CD4-positive, alpha-beta memory T cell (primary cell): ENCODE data around the gene A1BG. TPM values are rescaled to one million over a fixed set of nuclear protein-coding genes. Genes with fewer than 3 reads are reported as not detected.

Experiments
- CTCF ChIA-PET: fragments of 350-600 bp; sonication (Branson Sonifier 250); formaldehyde crosslinking; loops from one replicate; lab custom pipeline; 2021; ENCODE audit warnings: inconsistent platforms; ENCODE audit not compliant: partially characterized antibody; lab: Charles Lee
- POLR2A ChIA-PET: fragments of 350-600 bp; sonication (Branson Sonifier 250); formaldehyde crosslinking; loops from one replicate; lab custom pipeline; 2021; ENCODE audit not compliant: partially characterized antibody; lab: Charles Lee
- DNase-seq, 5 donors: peaks; one replicate each; pipeline versions ENCODE4 v3.0.0 to v3.0.0-alpha.2; 2020 to 2022; ENCODE audit warnings: mixed read lengths in 1 of 5
- H3K27ac ChIP-seq: one replicate; pipeline ENCODE4 v1.7.0; 2013; ENCODE audit warnings: low read depth, low read length
- H3K27me3 ChIP-seq: 2 replicates; pipeline ENCODE4 v1.7.0; 2013; ENCODE audit warnings: mild to moderate bottlenecking, low read length, moderate library complexity; ENCODE audit not compliant: insufficient read depth
- H3K36me3 ChIP-seq: 2 replicates; pipeline ENCODE4 v1.7.0; 2013; ENCODE audit warnings: mild to moderate bottlenecking, low read length, moderate library complexity; ENCODE audit not compliant: insufficient read depth
- H3K4me1 ChIP-seq: 2 replicates; pipeline ENCODE4 v1.7.0; 2013; ENCODE audit warnings: mild to moderate bottlenecking, low read length, moderate library complexity; ENCODE audit not compliant: insufficient read depth
- H3K4me3 ChIP-seq, 2 donors: one replicate each; pipeline ENCODE4 v1.7.0; 2013; ENCODE audit warnings: low read length in 2 of 2, mild to moderate bottlenecking in 1 of 2
- H3K9me3 ChIP-seq, 2 donors: one replicate each; pipeline ENCODE4 v1.7.0; 2013; ENCODE audit warnings: low read length in 2 of 2, control low read depth in 1 of 2; ENCODE audit not compliant: control insufficient read depth in 1 of 2
- H3K27ac Mint-ChIP-seq, 7 donors: one replicate each; pipeline ENCODE4 v1.8.0; 2020 to 2021; ENCODE audit warnings: mixed read lengths in 7 of 7, mild to moderate bottlenecking in 6 of 7, inconsistent platforms in 3 of 7, moderate library complexity in 3 of 7
- H3K27me3 Mint-ChIP-seq, 2 donors: one replicate each; pipeline ENCODE4 v1.8.0; 2020 to 2021; ENCODE audit warnings: mixed read lengths in 2 of 2
- H3K36me3 Mint-ChIP-seq, 2 donors: one replicate each; pipeline ENCODE4 v1.8.0; 2020 to 2021; ENCODE audit warnings: mixed read lengths in 2 of 2, inconsistent platforms in 1 of 2, mild to moderate bottlenecking in 1 of 2
- H3K4me1 Mint-ChIP-seq, 4 donors: one replicate each; pipeline ENCODE4 v1.8.0; 2020 to 2021; ENCODE audit warnings: mixed read lengths in 4 of 4, mild to moderate bottlenecking in 1 of 4
- H3K4me3 Mint-ChIP-seq, 8 donors: one replicate each; pipeline ENCODE4 v1.8.0; 2020 to 2021; ENCODE audit warnings: mixed read lengths in 8 of 8, mild to moderate bottlenecking in 7 of 8, moderate library complexity in 6 of 8, inconsistent platforms in 3 of 8
- H3K9me3 Mint-ChIP-seq, 8 donors: one replicate each; pipeline ENCODE4 v1.8.0; 2020 to 2021; ENCODE audit warnings: mixed read lengths in 8 of 8, mild to moderate bottlenecking in 5 of 8, inconsistent platforms in 3 of 8, moderate library complexity in 1 of 8
- intact Hi-C: fragments of 100-400 bp; cut with micrococcal nuclease; formaldehyde crosslinking; loops from one replicate; pipeline ENCODE4 v1.15.1; 2023
- polyA plus RNA-seq, 2 donors: library from polyadenylated mRNA; unstranded; fragments of 300-500 nt; fragmentation: Illumina TruSeq; gene quantifications; one replicate each; pipeline ENCODE4 v1.2.3, GENCODE V29; 2021
- total RNA-seq, 2 experiments: library from RNA; stranded (reverse); gene quantifications; one replicate each; pipeline ENCODE4 v1.2.3, GENCODE V29; 2021

Gene A1BG
- total and polyA plus RNA-seq, 4 experiments from 2014 or later: 15.8 to 47.9 (median 31.8) TPM

- DNase-seq: peak in 1 of 5 donors; percentile 17
- H3K4me3 Mint-ChIP-seq: peak overlapping the region; percentile 93 to 99 (median 96)
- Histone ChIP-seq H3K9me3 (no peaks in the 10 kb centered on the region), H3K27ac (peak overlapping the region; percentile 89), H3K4me3 (peak overlapping the region; percentile 56 to 65), H3K36me3 (peaks cover 16% of the 10 kb centered on the region), H3K4me1 (peaks cover 42% of the 10 kb centered on the region), H3K27me3 (no peaks in the 10 kb centered on the region)
- peaks cover 27 to 64% (median 41%) of the 10 kb centered on the region in 4 donors for H3K4me1 Mint-ChIP-seq
- H3K9me3 Mint-ChIP-seq: peaks cover 0 to 2% (median 0%) of the 10 kb centered on the region in 8 donors
- no peaks in the 10 kb centered on the region for H3K27me3 Mint-ChIP-seq
- peaks cover 17 to 35% of the 10 kb centered on the region in 2 donors for H3K36me3 Mint-ChIP-seq
- ChIA-PET CTCF (no interaction called here), POLR2A (interaction anchor here (0.6 to 3.2 kb wide), 14 partner anchors 12 to 536 kb away, joined by 3 to 30 read pairs (median 4); partner anchors contain the start of genes ERVK3-1, ZBTB45, ZNF274 and ZNF446)
- H3K27ac Mint-ChIP-seq: peak overlapping the region; percentile 96 to 99 (median 98)
- intact Hi-C loops: loop anchor here (10.0 kb wide), 1 partner anchor 161 kb away; the partner anchor contains the start of gene ZNF544
Observed at GRCh38 chr19:58385891-58386575, 32.7 kb upstream of the A1BG start.

- H3K9me3 ChIP-seq: no peaks in the 10 kb centered on the region
- Mint-ChIP-seq H3K36me3 (peaks cover 17 to 30% of the 10 kb centered on the region in 2 donors), H3K9me3 (peaks cover 0 to 2% (median 0%) of the 10 kb centered on the region in 8 donors), H3K4me3 (peak overlapping the region; percentile 93 to 99 (median 96)), H3K27ac (peak overlapping the region; percentile 96 to 98 (median 98)), H3K4me1 (peaks cover 24 to 59% (median 40%) of the 10 kb centered on the region in 4 donors), H3K27me3 (no peaks in the 10 kb centered on the region)
- DNase-seq: no peak
- intact Hi-C loops: loop anchor here (10.0 kb wide), 1 partner anchor 161 kb away; the partner anchor contains the start of gene ZNF544
- H3K36me3 ChIP-seq: peaks cover 11% of the 10 kb centered on the region
- H3K4me3 ChIP-seq: peak overlapping the region in 1 of 2 donors; percentile 56
- H3K27me3 ChIP-seq: no peaks in the 10 kb centered on the region
- peak overlapping the region; percentile 89 for H3K27ac ChIP-seq
- ChIA-PET POLR2A (interaction anchor here (1.0 to 3.2 kb wide), 8 partner anchors 12 to 107 kb away, joined by 3 to 30 read pairs (median 4); partner anchors contain the start of genes ERVK3-1, ZNF446, ZNF497 and ZNF584), CTCF (no interaction called here)
- peaks cover 39% of the 10 kb centered on the region for H3K4me1 ChIP-seq
Observed at GRCh38 chr19:58385313-58385890, 32.1 kb upstream of the A1BG start.

- Histone ChIP-seq H3K36me3 (peaks cover under 1% of the 10 kb centered on the region), H3K9me3 (no peaks in the 10 kb centered on the region), H3K27me3 (no peaks in the 10 kb centered on the region), H3K4me1 (peaks cover 39% of the 10 kb centered on the region), H3K4me3 (no peak overlapping the region), H3K27ac (no peak overlapping the region)
- intact Hi-C loops: loop anchor here (10.0 kb wide), 1 partner anchor 158 kb away; the partner anchor contains the start of gene ZNF544
- Mint-ChIP-seq H3K36me3 (peaks cover 3 to 16% of the 10 kb centered on the region in 2 donors), H3K27me3 (no peaks in the 10 kb centered on the region), H3K9me3 (peaks cover 0 to 2% (median 0%) of the 10 kb centered on the region in 8 donors), H3K27ac (peak overlapping the region in 4 of 7 donors; percentile 4 to 77 (median 66)), H3K4me1 (peaks cover 26 to 61% (median 39%) of the 10 kb centered on the region in 4 donors), H3K4me3 (peak overlapping the region in 6 of 8 donors; percentile 26 to 61 (median 36))
- ChIA-PET POLR2A (interaction anchor here (1.5 kb wide), 1 partner anchor 10 kb away, joined by 3 read pairs; no protein-coding TSS in a partner anchor), CTCF (no interaction called here)
- no peak for DNase-seq
Observed at GRCh38 chr19:58382997-58383603, 29.8 kb upstream of the A1BG start.

- Histone ChIP-seq H3K27me3 (no peaks in the 10 kb centered on the region), H3K4me1 (peaks cover 32% of the 10 kb centered on the region), H3K27ac (peak overlapping the region; percentile 89), H3K36me3 (no peaks in the 10 kb centered on the region), H3K9me3 (no peaks in the 10 kb centered on the region), H3K4me3 (peak overlapping the region; percentile 61 to 85)
- Mint-ChIP-seq H3K4me1 (peaks cover 20 to 47% (median 30%) of the 10 kb centered on the region in 4 donors), H3K27ac (peak overlapping the region; percentile 84 to 98 (median 97)), H3K27me3 (no peaks in the 10 kb centered on the region), H3K9me3 (peaks cover 0 to 2% (median 0%) of the 10 kb centered on the region in 8 donors), H3K36me3 (peaks cover 0 to 4% of the 10 kb centered on the region in 2 donors), H3K4me3 (peak overlapping the region; percentile 91 to 97 (median 94))
- intact Hi-C loops: loop anchor here (1.0 to 10.0 kb wide), 13 partner anchors 19 to 198 kb away; partner anchors contain the start of genes ERVK3-1, ZNF132, ZNF274 and ZNF324
- ChIA-PET POLR2A (interaction anchor here (0.6 to 3.6 kb wide), 12 partner anchors 8 to 162 kb away, joined by 3 to 44 read pairs (median 5); partner anchors contain the start of genes TRIM28, ZBTB45, ZNF324B and ZNF497), CTCF (interaction anchor here (1.0 to 1.1 kb wide), 2 partner anchors 19 to 74 kb away, joined by 3 to 4 read pairs; partner anchors contain the start of gene ZNF497)
- DNase-seq: no peak
Observed at GRCh38 chr19:58381460-58382212, 28.3 kb upstream of the A1BG start.

GRCh38 chr19:58380662-58381459, 27.6 kb upstream of the A1BG start, which contains the start of gene ZNF837:
Gene ZNF837 (minus strand): TSS chr19:58381030. CDS start chr19:58369332, 11,698 bp downstream.
- DNase-seq: peak; percentile 97 to 100 (median 99)
- peak within 1 kb of the TSS; percentile 91 to 97 (median 95) for H3K4me3 Mint-ChIP-seq
- peak within 1 kb of the TSS; percentile 84 to 98 (median 97) for H3K27ac Mint-ChIP-seq
- peaks cover 0 to 4% of the 10 kb centered on the region in 2 donors for H3K36me3 Mint-ChIP-seq
- H3K4me1 ChIP-seq: peaks cover 26% of the 10 kb centered on the region
- no peaks in the 10 kb centered on the region for H3K36me3 ChIP-seq
- peaks cover 18 to 42% (median 26%) of the 10 kb centered on the region in 4 donors for H3K4me1 Mint-ChIP-seq
- intact Hi-C loops: loop anchor here (1.0 to 10.0 kb wide), 13 partner anchors 19 to 198 kb away; partner anchors contain the start of genes ERVK3-1, ZNF132, ZNF274 and ZNF324
- peak within 1 kb of the TSS; percentile 89 for H3K27ac ChIP-seq
- POLR2A ChIA-PET: interaction anchor here (0.9 to 3.6 kb wide), 9 partner anchors 11 to 163 kb away, joined by 3 to 44 read pairs (median 6); partner anchors contain the start of genes TRIM28, ZBTB45, ZNF324B and ZNF497
- no peaks in the 10 kb centered on the region for H3K27me3 ChIP-seq
- no peaks in the 10 kb centered on the region for H3K9me3 ChIP-seq
- peaks cover 0 to 2% (median 0%) of the 10 kb centered on the region in 8 donors for H3K9me3 Mint-ChIP-seq
- H3K27me3 Mint-ChIP-seq: no peaks in the 10 kb centered on the region
- peak within 1 kb of the TSS; percentile 61 to 85 for H3K4me3 ChIP-seq
- CTCF ChIA-PET: interaction anchor here (1.0 to 1.1 kb wide), 2 partner anchors 18 to 73 kb away, joined by 3 to 4 read pairs; partner anchors contain the start of gene ZNF497
